H9 (cell line): ENCODE results near the gene UBA1. TPM values are rescaled to one million over a fixed set of nuclear protein-coding genes. Genes with fewer than 3 reads are reported as not detected.
A peak's percentile ranks its signal among the peaks of the same experiment; 100 is the strongest.

Experiments used
- DNase-seq: peaks from one replicate; pipeline ENCODE4 v3.0.0-alpha.2; 2017
- H2AFZ ChIP-seq: one replicate; pipeline ENCODE4 v1.6.1; 2013; ENCODE audit warnings: mild to moderate bottlenecking, low read length, control low read depth, moderate library complexity
- H2AK5ac ChIP-seq: 2 replicates; pipeline ENCODE4 v1.6.1; 2013; ENCODE audit warnings: low read length, control low read depth, mixed read lengths; ENCODE audit not compliant: insufficient read length
- H2BK120ac ChIP-seq: one replicate; pipeline ENCODE4 v1.6.1; 2013; ENCODE audit warnings: low read depth, mild to moderate bottlenecking, low read length, control low read depth, inconsistent platforms; ENCODE audit not compliant: poor library complexity, severe bottlenecking
- H2BK12ac ChIP-seq: 2 replicates; pipeline ENCODE4 v1.6.1; 2013; ENCODE audit warnings: low read length, control low read depth, mixed read lengths, low read depth; ENCODE audit not compliant: insufficient read length
- H2BK15ac ChIP-seq: 2 replicates; pipeline ENCODE4 v1.6.1; 2013; ENCODE audit warnings: low read depth, low read length, control low read depth
- H2BK20ac ChIP-seq: one replicate; pipeline ENCODE4 v1.6.1; 2013; ENCODE audit warnings: low read depth, mild to moderate bottlenecking, low read length, control low read depth, inconsistent platforms; ENCODE audit not compliant: poor library complexity, severe bottlenecking
- H2BK5ac ChIP-seq: 2 replicates; pipeline ENCODE4 v1.6.1; 2013; ENCODE audit warnings: low read length, control low read depth, mixed read lengths; ENCODE audit not compliant: insufficient read length
- H3K14ac ChIP-seq: 2 replicates; pipeline ENCODE4 v1.6.1; 2013; ENCODE audit warnings: low read length, control low read depth; ENCODE audit not compliant: insufficient read depth
- H3K18ac ChIP-seq: 2 replicates; pipeline ENCODE4 v1.6.1; 2013; ENCODE audit warnings: low read depth, mild to moderate bottlenecking, mixed read lengths, low read length, control low read depth; ENCODE audit not compliant: insufficient read length
- H3K23ac ChIP-seq: 2 replicates; pipeline ENCODE4 v1.6.1; 2013; ENCODE audit warnings: low read length, control low read depth, mixed read lengths, low read depth; ENCODE audit not compliant: insufficient read length
- H3K23me2 ChIP-seq: 2 replicates; pipeline ENCODE4 v1.6.1; 2013; ENCODE audit warnings: low read depth, mild to moderate bottlenecking, mixed read lengths, low read length, control low read depth; ENCODE audit not compliant: insufficient read length, poor library complexity, severe bottlenecking
- H3K27ac ChIP-seq: 2 replicates; pipeline ENCODE4 v1.5.1; 2013; ENCODE audit warnings: low read length, control low read depth, mixed read lengths, low read depth; ENCODE audit not compliant: insufficient read length
- H3K27me3 ChIP-seq: 2 replicates; pipeline ENCODE4 v1.6.1; 2013; ENCODE audit warnings: low read length, control low read depth, inconsistent platforms; ENCODE audit not compliant: insufficient read depth
- H3K4ac ChIP-seq: 2 replicates; pipeline ENCODE4 v1.6.1; 2013; ENCODE audit warnings: low read depth, mild to moderate bottlenecking, control low read depth, inconsistent platforms, low read length, moderate library complexity
- H3K4me1 ChIP-seq: 2 replicates; pipeline ENCODE4 v1.6.1; 2013; ENCODE audit warnings: low read length, control low read depth, inconsistent platforms; ENCODE audit not compliant: insufficient read depth
- H3K4me2 ChIP-seq: 2 replicates; pipeline ENCODE4 v1.6.1; 2013; ENCODE audit warnings: low read length, control low read depth, mixed read lengths; ENCODE audit not compliant: insufficient read length, insufficient read depth
- H3K56ac ChIP-seq: 2 replicates; pipeline ENCODE4 v1.6.1; 2013; ENCODE audit warnings: low read depth, mild to moderate bottlenecking, mixed read lengths, low read length, control low read depth; ENCODE audit not compliant: insufficient read length
- H3K79me1 ChIP-seq: 2 replicates; pipeline ENCODE4 v1.6.1; 2013; ENCODE audit warnings: low read depth, mild to moderate bottlenecking, moderate library complexity, low read length, control low read depth, inconsistent platforms; ENCODE audit not compliant: insufficient read depth, poor library complexity, severe bottlenecking
- H3K79me2 ChIP-seq: 2 replicates; pipeline ENCODE4 v1.6.1; 2013; ENCODE audit warnings: low read length, control low read depth, inconsistent platforms; ENCODE audit not compliant: insufficient read depth
- H3K9ac ChIP-seq: 2 replicates; pipeline ENCODE4 v1.6.1; 2013; ENCODE audit warnings: low read length, control low read depth, mixed read lengths; ENCODE audit not compliant: insufficient read length; ENCODE audit errors: extremely low read depth
- H3K9me3 ChIP-seq: one replicate; pipeline ENCODE4 v1.6.1; 2013; ENCODE audit warnings: low read depth, low read length, inconsistent platforms; ENCODE audit not compliant: control insufficient read depth
- H3T11ph ChIP-seq: one replicate; pipeline ENCODE4 v1.6.1; 2013; ENCODE audit warnings: mild to moderate bottlenecking, low read length, control low read depth, inconsistent platforms
- H4K20me1 ChIP-seq: one replicate; pipeline ENCODE4 v1.6.1; 2013; ENCODE audit not compliant: control insufficient read depth, insufficient read length, insufficient read depth
- H4K5ac ChIP-seq: 2 replicates; pipeline ENCODE4 v1.6.1; 2013; ENCODE audit warnings: low read depth, mild to moderate bottlenecking, mixed read lengths, low read length, control low read depth; ENCODE audit not compliant: insufficient read length
- H4K8ac ChIP-seq: replicated peaks from 2 replicates; pipeline ENCODE4 v1.6.1; 2013; ENCODE audit warnings: low read length, control low read depth, mixed read lengths, low read depth; ENCODE audit not compliant: insufficient read length
- H4K91ac ChIP-seq: 2 replicates; pipeline ENCODE4 v1.6.1; 2013; ENCODE audit warnings: low read depth, mild to moderate bottlenecking, moderate library complexity, mixed read lengths, low read length, control low read depth; ENCODE audit not compliant: insufficient read length
- H3K27ac Mint-ChIP-seq, 3 experiments: 2 replicates in 2 of 3; 3 replicates in 1 of 3; pipeline ENCODE4 v1.8.0; 2020 to 2021; ENCODE audit warnings: mixed read lengths in 3 of 3, mild to moderate bottlenecking in 1 of 3, moderate library complexity in 1 of 3
- H3K27me3 Mint-ChIP-seq: 2 replicates; pipeline ENCODE4 v1.8.0; 2021; ENCODE audit warnings: low read depth, mild to moderate bottlenecking, moderate library complexity, mixed read lengths
- H3K36me3 Mint-ChIP-seq, 3 experiments: 2 replicates in 2 of 3; 3 replicates in 1 of 3; pipeline ENCODE4 v1.8.0; 2020 to 2021; ENCODE audit warnings: low read depth in 3 of 3, mixed read lengths in 3 of 3; ENCODE audit not compliant: insufficient read depth in 1 of 3
- H3K4me1 Mint-ChIP-seq, 2 experiments: 2 replicates each; pipeline ENCODE4 v1.8.0; 2020; ENCODE audit warnings: mixed read lengths in 2 of 2
- H3K4me3 Mint-ChIP-seq, 2 experiments: 2 replicates in 1 of 2; 3 replicates in 1 of 2; pipeline ENCODE4 v1.8.0; 2020 to 2021; ENCODE audit warnings: mild to moderate bottlenecking in 2 of 2, mixed read lengths in 2 of 2, moderate library complexity in 1 of 2
- H3K9me3 Mint-ChIP-seq, 2 experiments: 2 replicates in 1 of 2; 3 replicates in 1 of 2; pipeline ENCODE4 v1.8.0; 2020; ENCODE audit warnings: mild to moderate bottlenecking in 2 of 2, mixed read lengths in 2 of 2, moderate library complexity in 1 of 2
- CTCF ChIP-seq: fragments of 200-600 bp; sonication (generic); conservative IDR thresholded peaks from 3 replicates; pipeline ENCODE4 v1.8.0; 2021; ENCODE audit warnings: antibody characterized with exemption, mild to moderate bottlenecking
- WGBS: extraction: QIAGEN DNeasy Blood & Tissue Kit; methylation state at CpG from one replicate; pipeline ENCODE4 v1.1.7; 2013; ENCODE audit warnings: missing lambda C conversion rate, low lambda C conversion rate, mixed read lengths; ENCODE audit not compliant: insufficient read length; ENCODE audit errors: extremely low coverage; 5-methylcytosine and 5-hydroxymethylcytosine counted together
- total RNA-seq: library from RNA; stranded (reverse); gene quantifications from 2 replicates; pipeline ENCODE4 v1.2.1, GENCODE V29; 2021

The UBA1 gene
- total RNA-seq, 1 experiment from 2014 or later: 427 TPM

GRCh38 chrX:47217852-47218279 lies 24.2 kb downstream of the UBA1 start:
- Mint-ChIP-seq H3K9me3 (peaks cover 0 to 2% of the 10 kb centered on the region in 2 experiments; a peak in 2 of 5 replicates), H3K36me3 (peaks cover 49 to 65% (median 64%) of the 10 kb centered on the region in 3 experiments), H3K4me1 (peaks cover 36 to 38% of the 10 kb centered on the region in 2 experiments), H3K4me3 (peak overlapping the region; percentile 92 to 96), H3K27ac (peak overlapping the region; percentile 99 to 100 (median 100)), H3K27me3 (no peaks in the 10 kb centered on the region; the same call in 1 of the 2 replicates)
- Histone ChIP-seq H3K23me2 (peaks cover 14% of the 10 kb centered on the region), H2BK12ac (no peak overlapping the region), H3K56ac (no peak overlapping the region), H2AFZ (no peak overlapping the region), H2BK20ac (no peak overlapping the region), H3K4ac (no peak overlapping the region), H3K14ac (peak overlapping the region; percentile 93), H3K18ac (peak overlapping the region; percentile 91), H2AK5ac (no peak overlapping the region), H3T11ph (no peak overlapping the region), H4K91ac (no peak overlapping the region), H2BK15ac (no peak overlapping the region), H4K20me1 (no peaks in the 10 kb centered on the region), H3K79me2 (peaks cover 25% of the 10 kb centered on the region; the same call in 1 of the 2 replicates), H4K8ac (no peak overlapping the region), H3K9ac (peak overlapping the region; percentile 91), H2BK5ac (peak overlapping the region; percentile 50), H3K27ac (peak overlapping the region; percentile 50), H4K5ac (no peak overlapping the region), H3K4me1 (peaks cover 6% of the 10 kb centered on the region; the same call in 1 of the 2 replicates), H3K9me3 (no peaks in the 10 kb centered on the region), H2BK120ac (no peak overlapping the region), H3K4me2 (peak overlapping the region; percentile 95), H3K79me1 (peaks cover 5% of the 10 kb centered on the region), H3K27me3 (no peaks in the 10 kb centered on the region), H3K23ac (no peak overlapping the region)
- no peak for TF ChIP-seq CTCF
- no CpG with 5 or more reads among the region's 31 CpGs for WGBS
- DNase-seq: peak; percentile 100
